H1 (cell line): ENCODE data around the gene CDC5L. TPM values are rescaled to one million over a fixed set of nuclear protein-coding genes. Genes with fewer than 3 reads are reported as not detected.

Experiments
- CTCF ChIA-PET: fragments of 300-600 bp; sonication (Branson Sonifier 250); formaldehyde crosslinking; loops from one replicate; lab custom pipeline; 2021; ENCODE audit not compliant: partially characterized antibody; lab: Charles Lee
- POLR2A ChIA-PET: fragments of 300-600 bp; sonication (Branson Sonifier 250); formaldehyde crosslinking; loops from one replicate; lab custom pipeline; 2021; ENCODE audit warnings: inconsistent platforms; ENCODE audit not compliant: partially characterized antibody; lab: Charles Lee
- DNase-seq, 2 experiments: peaks; one replicate each; pipeline versions ENCODE4 v3.0.0 to v3.0.0-alpha.2; 2010 to 2022; ENCODE audit warnings: low spot score in 2 of 2, low read depth in 1 of 2, mixed read lengths in 1 of 2
- FAIRE-seq: peaks from 2 replicates; lab custom pipeline; 2011; peaks lifted over from hg19 to GRCh38; lab: Jason Lieb, UNC
- H2AFZ ChIP-seq: 2 replicates; pipeline ENCODE4 v1.8.1; 2012; ENCODE audit warnings: low read length, inconsistent platforms
- H2AK5ac ChIP-seq: 2 replicates; pipeline ENCODE4 v1.6.1; 2013; ENCODE audit warnings: low read depth, low read length
- H2BK120ac ChIP-seq: replicated peaks from 2 replicates; pipeline ENCODE3; 2013; ENCODE audit warnings: low read depth, low read length, inconsistent platforms
- H2BK12ac ChIP-seq: 2 replicates; pipeline ENCODE4 v1.6.1; 2013; ENCODE audit warnings: low read depth, low read length
- H2BK15ac ChIP-seq: 2 replicates; pipeline ENCODE4 v1.6.1; 2013; ENCODE audit warnings: low read length
- H2BK20ac ChIP-seq: 2 replicates; pipeline ENCODE4 v1.6.1; 2013; ENCODE audit warnings: low read length
- H2BK5ac ChIP-seq: 2 replicates; pipeline ENCODE4 v1.6.1; 2013; ENCODE audit warnings: low read depth, low read length
- H3K14ac ChIP-seq: 2 replicates; pipeline ENCODE4 v1.6.1; 2013; ENCODE audit warnings: inconsistent platforms; ENCODE audit not compliant: insufficient read length
- H3K18ac ChIP-seq: 2 replicates; pipeline ENCODE4 v1.6.1; 2013; ENCODE audit warnings: low read length; ENCODE audit errors: extremely low read depth
- H3K23ac ChIP-seq: 2 replicates; pipeline ENCODE4 v1.6.1; 2013; ENCODE audit warnings: inconsistent platforms; ENCODE audit not compliant: insufficient read length
- H3K23me2 ChIP-seq: 2 replicates; pipeline ENCODE4 v1.6.1; 2013; ENCODE audit warnings: low read depth, low read length
- H3K27ac ChIP-seq: 2 replicates; pipeline ENCODE4 v1.6.1; 2011; ENCODE audit warnings: low read depth, low read length, inconsistent platforms
- H3K27me3 ChIP-seq, 4 experiments: replicated peaks in 1 of 4; 1 replicate in 1 of 4; 2 replicates in 3 of 4; pipeline versions ENCODE4 v1.6.1 to v1.8.1; 2011 to 2013; ENCODE audit warnings: low read length in 3 of 4, mild to moderate bottlenecking in 3 of 4, inconsistent platforms in 2 of 4, mixed read lengths in 2 of 4, moderate library complexity in 1 of 4; ENCODE audit not compliant: control insufficient read depth in 3 of 4, insufficient read depth in 3 of 4; ENCODE audit errors: extremely low read depth in 1 of 4
- H3K36me3 ChIP-seq, 4 experiments: 2 replicates each; pipeline versions ENCODE4 v1.6.1 to v1.8.1; 2011 to 2013; ENCODE audit warnings: mild to moderate bottlenecking in 4 of 4, low read length in 3 of 4, moderate library complexity in 2 of 4, control low read depth in 1 of 4, inconsistent platforms in 1 of 4; ENCODE audit not compliant: insufficient read depth in 4 of 4, control insufficient read depth in 2 of 4
- H3K4ac ChIP-seq: replicated peaks from 2 replicates; pipeline ENCODE3; 2013; ENCODE audit warnings: low read length, low read depth, mixed read lengths, inconsistent platforms; ENCODE audit not compliant: insufficient read length
- H3K4me1 ChIP-seq, 4 experiments: replicated peaks in 1 of 4; 1 replicate in 1 of 4; 2 replicates in 3 of 4; pipeline versions ENCODE4 v1.6.1 to v1.8.1; 2011 to 2013; ENCODE audit warnings: low read length in 3 of 4, inconsistent platforms in 2 of 4, mixed read lengths in 1 of 4; ENCODE audit not compliant: insufficient read depth in 4 of 4, control insufficient read depth in 3 of 4
- H3K4me2 ChIP-seq, 2 experiments: 2 replicates each; pipeline versions ENCODE4 v1.6.1 to v1.8.1; 2011 to 2013; ENCODE audit warnings: low read depth in 2 of 2, low read length in 2 of 2, control low read depth in 1 of 2, inconsistent platforms in 1 of 2, mild to moderate bottlenecking in 1 of 2; ENCODE audit not compliant: insufficient read depth in 1 of 2
- H3K4me3 ChIP-seq, 4 experiments: fragments of 200-600, 300-600 bp in 1 of 4; sonication (generic), shearing (Covaris generic), sonication (Bioruptor Twin) in 1 of 4; 2 replicates each; pipeline versions ENCODE4 v1.5.1 to v1.8.1; 2011 to 2016; ENCODE audit warnings: low read length in 4 of 4, low read depth in 3 of 4, control low read depth in 2 of 4, inconsistent platforms in 2 of 4, mild to moderate bottlenecking in 2 of 4, mixed read lengths in 1 of 4, moderate library complexity in 1 of 4; ENCODE audit not compliant: insufficient read depth in 2 of 4; ENCODE audit errors: extremely low read depth in 1 of 4
- H3K56ac ChIP-seq: replicated peaks from 2 replicates; pipeline ENCODE3; 2013; ENCODE audit warnings: low read depth, mild to moderate bottlenecking, mixed read lengths, low read length, inconsistent platforms; ENCODE audit not compliant: insufficient read length
- H3K79me1 ChIP-seq: 2 replicates; pipeline ENCODE4 v1.6.1; 2013; ENCODE audit warnings: low read depth, low read length, control low read depth
- H3K79me2 ChIP-seq, 2 experiments: 2 replicates each; pipeline versions ENCODE4 v1.6.1 to v1.8.1; 2012 to 2013; ENCODE audit warnings: low read length in 2 of 2, mild to moderate bottlenecking in 2 of 2, inconsistent platforms in 1 of 2; ENCODE audit not compliant: insufficient read depth in 2 of 2, control insufficient read depth in 1 of 2
- H3K9ac ChIP-seq, 4 experiments: replicated peaks in 1 of 4; 1 replicate in 1 of 4; 2 replicates in 3 of 4; pipeline versions ENCODE4 v1.6.1 to v1.8.1; 2011 to 2013; ENCODE audit warnings: low read depth in 3 of 4, low read length in 3 of 4, control low read depth in 2 of 4, mild to moderate bottlenecking in 2 of 4, moderate library complexity in 2 of 4, inconsistent platforms in 1 of 4; ENCODE audit errors: extremely low read depth in 1 of 4
- H3K9me3 ChIP-seq, 2 experiments: 2 replicates each; pipeline versions ENCODE4 v1.6.1 to v1.8.1; 2012 to 2013; ENCODE audit warnings: mild to moderate bottlenecking in 2 of 2, moderate library complexity in 2 of 2, control low read depth in 1 of 2, inconsistent platforms in 1 of 2, low read depth in 1 of 2, low read length in 1 of 2, mixed read lengths in 1 of 2; ENCODE audit not compliant: insufficient read depth in 2 of 2
- H4K20me1 ChIP-seq, 2 experiments: replicated peaks in 1 of 2; 2 replicates each; pipeline versions ENCODE3 to v1.8.1; 2011 to 2013; ENCODE audit warnings: inconsistent platforms in 2 of 2, low read length in 2 of 2, mild to moderate bottlenecking in 1 of 2; ENCODE audit not compliant: insufficient read depth in 2 of 2, control insufficient read depth in 1 of 2
- H4K5ac ChIP-seq: 2 replicates; pipeline ENCODE4 v1.6.1; 2013; ENCODE audit warnings: low read length, low read depth, mixed read lengths, inconsistent platforms; ENCODE audit not compliant: insufficient read length
- H4K8ac ChIP-seq: 2 replicates; pipeline ENCODE4 v1.8.0; 2013; ENCODE audit warnings: mild to moderate bottlenecking, moderate library complexity, low read length, inconsistent platforms; ENCODE audit not compliant: insufficient read depth; ENCODE audit errors: extremely low read depth
- H4K91ac ChIP-seq: replicated peaks from 2 replicates; pipeline ENCODE3; 2013; ENCODE audit warnings: low read length, mixed read lengths, inconsistent platforms; ENCODE audit not compliant: insufficient read length
- JUN ChIP-seq: IDR thresholded peaks from 2 replicates; pipeline ENCODE4 v1.6.1; 2011; ENCODE audit warnings: low read depth, mild to moderate bottlenecking, improper control_type of control experiment, low read length
- NRF1 ChIP-seq: IDR thresholded peaks from 2 replicates; pipeline ENCODE4 v1.6.1; 2011; ENCODE audit warnings: mild to moderate bottlenecking, low read depth, low read length, improper control_type of control experiment
- SIRT6 ChIP-seq: IDR thresholded peaks from one replicate; pipeline ENCODE4 v1.7.1; 2012; ENCODE audit warnings: low read length, inconsistent platforms
- WGBS, 2 experiments: shearing (Covaris generic) in 1 of 2; methylation state at CpG; one replicate each; pipeline versions ENCODE4 v1.1.6 to v1.1.7; 2013 to 2015; ENCODE audit warnings: low lambda C conversion rate in 2 of 2, mixed read lengths in 2 of 2, inconsistent platforms in 1 of 2, low coverage in 1 of 2, missing lambda C conversion rate in 1 of 2; ENCODE audit not compliant: insufficient replicate concordance in 2 of 2, insufficient coverage in 1 of 2, insufficient read length in 1 of 2; ENCODE audit errors: extremely low coverage in 1 of 2, missing lambda C conversion rate in 1 of 2; 5-methylcytosine and 5-hydroxymethylcytosine counted together
- polyA plus RNA-seq, 7 experiments: library from polyadenylated mRNA; depleted of rRNA in 3 of 7; stranded (reverse) in 5 of 7; unstranded in 2 of 7; fragments of >200 nt in 5 of 7; fragments of 200-250 nt in 2 of 7; gene quantifications; 1 replicate in 5 of 7; 2 replicates in 1 of 7; 4 replicates in 1 of 7; pipeline versions ENCODE4 v1.2.1 to v1.2.3, GENCODE V29; 2011 to 2013; ENCODE audit warnings: missing spikeins in 2 of 7, mixed read lengths in 2 of 7
- total RNA-seq: library from RNA; stranded (reverse); fragmentation: NEBNext Ultra II Directional; extraction: Animal tissue kit (Norgen Biotek cat#: 25700); gene quantifications from 2 replicates; pipeline ENCODE4 v1.2.1, GENCODE V29; 2021

The CDC5L gene
- total and polyA plus RNA-seq, 2 of the 8 experiments (the other 6 are each of a cell fraction or from before 2014, with no cell fraction given): 8.4 to 32.8 TPM

- Histone ChIP-seq H3K4me2 (no peak overlapping the region), H3K4me1 (no peaks in the 10 kb centered on the region), H3K9me3 (no peaks in the 10 kb centered on the region), H3K79me1 (no peaks in the 10 kb centered on the region), H3K23me2 (no peaks in the 10 kb centered on the region), H2BK12ac (no peak overlapping the region), H4K20me1 (no peaks in the 10 kb centered on the region), H2BK120ac (no peak overlapping the region), H3K79me2 (no peaks in the 10 kb centered on the region), H2BK5ac (no peak overlapping the region), H4K8ac (no peak overlapping the region), H4K91ac (no peak overlapping the region), H3K36me3 (no peaks in the 10 kb centered on the region), H2AK5ac (no peak overlapping the region), H2BK20ac (no peak overlapping the region), H3K23ac (no peak overlapping the region), H3K56ac (no peak overlapping the region), H2AFZ (no peak overlapping the region), H2BK15ac (no peak overlapping the region), H3K14ac (no peak overlapping the region), H4K5ac (no peak overlapping the region), H3K4ac (no peak overlapping the region), H3K4me3 (no peak overlapping the region), H3K18ac (no peak overlapping the region), H3K9ac (no peak overlapping the region), H3K27ac (no peak overlapping the region), H3K27me3 (no peaks in the 10 kb centered on the region)
- DNase-seq: no peak
- WGBS, 2 experiments: 85% methylated on average over 3 of the region's 3 CpGs; no CpG with 5 or more reads in 1 of the 2 experiments
- CTCF ChIA-PET: interaction anchor here (0.9 to 1.3 kb wide), 2 partner anchors 17 to 90 kb away, joined by 3 to 4 read pairs; no protein-coding TSS in a partner anchor
- POLR2A ChIA-PET: no interaction called here
- FAIRE-seq: no peak
- no peak for TF ChIP-seq JUN
- TF ChIP-seq NRF1: no peak
- no peak for TF ChIP-seq SIRT6
Observed at GRCh38 chr6:44366781-44367180, 20.7 kb upstream of the CDC5L start.
